B cell (primary cell): Measurements from ENCODE around the gene ABTB2. TPM values are rescaled to one million over a fixed set of nuclear protein-coding genes. Genes with fewer than 3 reads are reported as not detected.

Source experiments
- ATAC-seq: fragments of 200-7000 bp; cut with Tn5 transposase; one replicate; pipeline ENCODE4 v1.10.0; 2021; ENCODE audit warnings: low read depth, mild to moderate bottlenecking, moderate number of reproducible peaks, moderate library complexity
- CTCF ChIA-PET: fragments of 350-600 bp; sonication (Branson Sonifier 250); formaldehyde crosslinking; loops from one replicate; lab custom pipeline; 2021; ENCODE audit warnings: antibody characterized with exemption, inconsistent platforms; lab: Charles Lee
- POLR2A ChIA-PET: fragments of 350-600 bp; sonication (Branson Sonifier 250); formaldehyde crosslinking; loops from one replicate; lab custom pipeline; 2021; ENCODE audit warnings: antibody characterized with exemption; lab: Charles Lee
- DNase-seq: peaks from one replicate; pipeline ENCODE4 v3.0.0; 2013
- H2AFZ ChIP-seq: 2 replicates; pipeline ENCODE4 v1.6.1; 2012; ENCODE audit warnings: mild to moderate bottlenecking, low read depth, low read length; ENCODE audit not compliant: insufficient read depth, poor library complexity, severe bottlenecking
- H3K27ac ChIP-seq, 2 donors: 1 replicate in 1 of 2; 2 replicates in 1 of 2; pipeline ENCODE4 v1.5.1; 2012 to 2013; ENCODE audit warnings: low read length in 2 of 2, mild to moderate bottlenecking in 2 of 2, moderate library complexity in 1 of 2
- H3K27me3 ChIP-seq, 4 experiments: fragments of 200-600 bp in 1 of 4; sonication (generic) in 1 of 4; replicated peaks in 1 of 4; 1 replicate in 2 of 4; 2 replicates in 2 of 4; pipeline versions ENCODE4 v1.6.1 to v1.7.0; 2013 to 2016; ENCODE audit warnings: low read length in 3 of 4, mild to moderate bottlenecking in 2 of 4, mixed read lengths in 1 of 4, moderate library complexity in 1 of 4; ENCODE audit not compliant: insufficient read depth in 4 of 4, control insufficient read depth in 3 of 4; ENCODE audit errors: control extremely low read depth in 1 of 4
- H3K36me3 ChIP-seq, 2 experiments: replicated peaks in 1 of 2; 1 replicate in 1 of 2; 2 replicates in 1 of 2; pipeline versions ENCODE4 v1.6.1 to v1.7.1; 2013; ENCODE audit warnings: low read length in 1 of 2; ENCODE audit not compliant: insufficient read depth in 2 of 2, control insufficient read depth in 1 of 2; ENCODE audit errors: control extremely low read depth in 1 of 2, extremely low read depth in 1 of 2
- H3K4me1 ChIP-seq, 2 donors: fragments of 200-600 bp in 1 of 2; sonication (generic) in 1 of 2; 1 replicate in 1 of 2; 2 replicates in 1 of 2; pipeline versions ENCODE4 v1.5.1 to v1.6.1; 2013 to 2017; ENCODE audit warnings: low read length in 2 of 2; ENCODE audit not compliant: control insufficient read depth in 2 of 2, insufficient read depth in 2 of 2
- H3K4me2 ChIP-seq: replicated peaks from 2 replicates; pipeline ENCODE3; 2012; ENCODE audit warnings: mild to moderate bottlenecking, low read depth, low read length; ENCODE audit not compliant: poor library complexity, severe bottlenecking
- H3K4me3 ChIP-seq, 5 experiments: fragments of 200-600 bp in 1 of 5; sonication (generic) in 1 of 5; 1 replicate in 3 of 5; 2 replicates in 2 of 5; pipeline versions ENCODE4 v1.5.1 to v1.7.0; 2011 to 2016; ENCODE audit warnings: low read length in 4 of 5, mild to moderate bottlenecking in 4 of 5, low read depth in 2 of 5, control low read depth in 1 of 5, moderate library complexity in 1 of 5; ENCODE audit not compliant: insufficient read depth in 1 of 5; ENCODE audit errors: control extremely low read depth in 1 of 5, extremely low read depth in 1 of 5
- H3K79me2 ChIP-seq: fragments of 200-600 bp; sonication (generic); one replicate; pipeline ENCODE4 v1.6.0; 2016; ENCODE audit warnings: low read length; ENCODE audit not compliant: control insufficient read depth, insufficient read depth
- H3K9ac ChIP-seq: fragments of 200-600 bp; sonication (generic); 2 replicates; pipeline ENCODE4 v1.6.1; 2017; ENCODE audit warnings: mild to moderate bottlenecking, low read length, moderate library complexity
- H3K9me3 ChIP-seq, 3 donors: one replicate each; pipeline versions ENCODE4 v1.6.1 to v1.7.1; 2013; ENCODE audit warnings: low read length in 2 of 3; ENCODE audit not compliant: control insufficient read depth in 2 of 3, insufficient read depth in 1 of 3; ENCODE audit errors: control extremely low read depth in 1 of 3
- H4K20me1 ChIP-seq: 2 replicates; pipeline ENCODE4 v1.6.0; 2012; ENCODE audit warnings: mild to moderate bottlenecking, low read length; ENCODE audit not compliant: insufficient read depth, control insufficient read depth, poor library complexity, severe bottlenecking
- H3K27ac Mint-ChIP-seq: one replicate; pipeline ENCODE4 v1.8.0; 2021; ENCODE audit warnings: mixed read lengths
- H3K27me3 Mint-ChIP-seq: one replicate; pipeline ENCODE4 v1.8.0; 2021; ENCODE audit warnings: mixed read lengths
- H3K4me1 Mint-ChIP-seq: one replicate; pipeline ENCODE4 v1.8.0; 2021; ENCODE audit warnings: mixed read lengths
- H3K4me3 Mint-ChIP-seq: one replicate; pipeline ENCODE4 v1.8.0; 2021; ENCODE audit warnings: mixed read lengths
- H3K9me3 Mint-ChIP-seq: one replicate; pipeline ENCODE4 v1.8.0; 2022; ENCODE audit warnings: mixed read lengths; ENCODE audit not compliant: insufficient read depth
- CTCF ChIP-seq: fragments of 200-600 bp; IDR thresholded peaks from one replicate; pipeline ENCODE4 v1.8.0; 2022; ENCODE audit warnings: antibody characterized with exemption, mild to moderate bottlenecking
- EZH2 ChIP-seq: IDR thresholded peaks from 2 replicates; pipeline ENCODE4 v1.6.1; 2012; ENCODE audit warnings: borderline replicate concordance, low read depth, mild to moderate bottlenecking, moderate library complexity, low read length; ENCODE audit not compliant: insufficient read depth, poor library complexity, severe bottlenecking
- WGBS: methylation state at CpG from one replicate; pipeline ENCODE4 v1.1.5; 2013; ENCODE audit warnings: missing lambda C conversion rate; ENCODE audit not compliant: insufficient coverage; 5-methylcytosine and 5-hydroxymethylcytosine counted together
- intact Hi-C: fragments of 100-400 bp; cut with micrococcal nuclease; formaldehyde crosslinking; loops from one replicate; pipeline ENCODE4 v1.10.0; 2022
- polyA plus RNA-seq: library from polyadenylated mRNA; depleted of rRNA; stranded (reverse); fragments of >200 nt; gene quantifications from 2 replicates; pipeline ENCODE4 v1.2.3, GENCODE V29; 2012
- total RNA-seq, 2 donors: library from RNA; stranded (reverse); fragments of 120-200 nt in 1 of 2; gene quantifications; 1 replicate in 1 of 2; 2 replicates in 1 of 2; pipeline versions ENCODE4 v1.2.3 to v1.2.4, GENCODE V29; 2013 to 2022

Gene ABTB2
- total and polyA plus RNA-seq, 2 donors (not counting 1 experiment from before 2014, with no cell fraction given): 0.30 to 5.9 TPM

- H3K27me3 Mint-ChIP-seq: no peaks in the 10 kb centered on the region
- Histone ChIP-seq H3K27ac (no peak overlapping the region), H3K4me3 (no peak overlapping the region), H4K20me1 (no peaks in the 10 kb centered on the region), H3K27me3 (no peaks in the 10 kb centered on the region), H3K4me1 (peaks cover 0 to 2% of the 10 kb centered on the region in 2 donors), H3K4me2 (no peak overlapping the region), H3K9ac (no peak overlapping the region), H2AFZ (no peak overlapping the region), H3K79me2 (no peaks in the 10 kb centered on the region), H3K9me3 (no peaks in the 10 kb centered on the region), H3K36me3 (no peaks in the 10 kb centered on the region)
- TF ChIP-seq EZH2 (no peak), CTCF (no peak)
- ATAC-seq (no peak), DNase-seq (no peak)
- H3K4me1 Mint-ChIP-seq: peaks cover 4% of the 10 kb centered on the region
- intact Hi-C loops: no loop called here
- WGBS: 44% methylated on average over 1 of the region's 8 CpGs
- ChIA-PET POLR2A (no interaction called here), CTCF (interaction anchor here (1.9 kb wide), 1 partner anchor 16 kb away, joined by 11 read pairs; no protein-coding TSS in a partner anchor)
- H3K27ac Mint-ChIP-seq: no peak overlapping the region
- no peak overlapping the region for H3K4me3 Mint-ChIP-seq
- H3K9me3 Mint-ChIP-seq: no peaks in the 10 kb centered on the region
These were observed 167.3 kb downstream of the ABTB2 start for GRCh38 chr11:34190192-34191139.

- Histone ChIP-seq H4K20me1 (no peaks in the 10 kb centered on the region), H3K36me3 (no peaks in the 10 kb centered on the region), H3K4me3 (no peak overlapping the region), H2AFZ (no peak overlapping the region), H3K4me1 (peaks cover 0 to 2% of the 10 kb centered on the region in 2 donors), H3K27ac (no peak overlapping the region), H3K4me2 (no peak overlapping the region), H3K27me3 (no peaks in the 10 kb centered on the region), H3K9me3 (no peaks in the 10 kb centered on the region), H3K79me2 (no peaks in the 10 kb centered on the region), H3K9ac (no peak overlapping the region)
- POLR2A ChIA-PET: no interaction called here
- Mint-ChIP-seq H3K27ac (no peak overlapping the region), H3K4me1 (peaks cover 4% of the 10 kb centered on the region), H3K27me3 (no peaks in the 10 kb centered on the region), H3K4me3 (no peak overlapping the region), H3K9me3 (no peaks in the 10 kb centered on the region)
- DNase-seq (no peak), ATAC-seq (no peak)
- no CpG with 5 or more reads among the region's 9 CpGs for WGBS
- TF ChIP-seq EZH2: no peak
- TF ChIP-seq CTCF: no peak
- CTCF ChIA-PET: interaction anchor here (1.2 to 2.3 kb wide), 2 partner anchors 14 to 169 kb away, joined by 3 to 14 read pairs; partner anchors contain the start of gene ABTB2
- intact Hi-C loops: no loop called here
These were observed 168.6 kb downstream of the ABTB2 start for GRCh38 chr11:34189191-34189590.
